Measurements from ENCODE around the gene RPP25. TPM values are rescaled to one million over a fixed set of nuclear protein-coding genes. Genes with fewer than 3 reads are reported as not detected.
"Not testable (repeated sequence)": the region's sequence is repeated elsewhere in the genome, so short reads cannot be mapped to it uniquely, and the experiment has no call there.

The RPP25 gene
- polyA plus RNA-seq, 1 donor (not counting 4 experiments of a cell fraction or from before 2014, with no cell fraction given) = 0.60 TPM

GRCh38 chr15:74917676-74918075, 38.9 kb downstream of the RPP25 start:
- no peaks in the 10 kb centered on the region for H3K79me2 ChIP-seq (ENCODE audit: control insufficient read depth, insufficient read depth, low read length)
- no peak overlapping the region for H3K4me3 ChIP-seq (ENCODE audit: control insufficient read depth in 2 of 3, extremely low read depth in 1 of 3, insufficient read depth in 2 of 3, low read depth in 1 of 3, low read length in 3 of 3)
- no peaks in the 10 kb centered on the region for H4K20me1 ChIP-seq (ENCODE audit: control insufficient read depth, extremely low read depth, insufficient read depth, low read length)
- H3K4me1 ChIP-seq (ENCODE audit: control insufficient read depth, extremely low read depth, insufficient read depth, low read length) = no peaks in the 10 kb centered on the region
- DNase-seq (ENCODE audit: low read depth, low spot score) = no peak
- no peak overlapping the region for H3K27ac ChIP-seq (ENCODE audit: control insufficient read depth, insufficient read depth, low read length)
- no peaks in the 10 kb centered on the region for H3K9me1 ChIP-seq (ENCODE audit: control insufficient read depth, extremely low read depth, insufficient read depth, low read length)
- peaks cover 24 to 25% of the 10 kb centered on the region in 2 experiments for H3K36me3 ChIP-seq (ENCODE audit: control insufficient read depth in 2 of 2, extremely low read depth in 1 of 2, insufficient read depth in 2 of 2, low read length in 2 of 2)
- no peaks in the 10 kb centered on the region for H3K27me3 ChIP-seq (ENCODE audit: control insufficient read depth, extremely low read depth, insufficient read depth, low read length)
- TF ChIP-seq EZH2 (IDR thresholded peaks at IDR 0.05; ENCODE audit: low read length) = no peak
- no peak for TF ChIP-seq CTCF (optimal IDR thresholded peaks at IDR 0.05 in 1 of 3, IDR thresholded peaks at IDR 0.05 in 1 of 3, conservative IDR thresholded peaks at IDR 0.05 in 1 of 3; ENCODE audit: extremely low read depth in 1 of 3, insufficient read depth in 2 of 3, low read length in 3 of 3)
- FAIRE-seq = no peak
- dilution Hi-C loops (cut with MboI; ENCODE audit: extremely low pct_ligation_motif_present, low sequenced_read_pairs) = no loop called here
- H2AFZ ChIP-seq (ENCODE audit: control insufficient read depth, low read length) = no peak overlapping the region
- no peaks in the 10 kb centered on the region for H3K9me3 ChIP-seq (ENCODE audit: control insufficient read depth, low read depth, low read length)
- H3K9ac ChIP-seq (ENCODE audit: control insufficient read depth, extremely low read depth, insufficient read depth, low read length) = no peak overlapping the region
- no peak overlapping the region for H3K4me2 ChIP-seq (ENCODE audit: control insufficient read depth, extremely low read depth, insufficient read depth, low read depth, low read length)

- H3K27ac ChIP-seq (ENCODE audit: control insufficient read depth, insufficient read depth, low read length); H3K4me1 ChIP-seq (ENCODE audit: control insufficient read depth, extremely low read depth, insufficient read depth, low read length); H3K79me2 ChIP-seq (ENCODE audit: control insufficient read depth, insufficient read depth, low read length); H3K9me3 ChIP-seq (ENCODE audit: control insufficient read depth, low read depth, low read length); FAIRE-seq; H3K9me1 ChIP-seq (ENCODE audit: control insufficient read depth, extremely low read depth, insufficient read depth, low read length); H3K4me2 ChIP-seq (ENCODE audit: control insufficient read depth, extremely low read depth, insufficient read depth, low read depth, low read length); H4K20me1 ChIP-seq (ENCODE audit: control insufficient read depth, extremely low read depth, insufficient read depth, low read length); DNase-seq (ENCODE audit: low read depth, low spot score); H3K4me3 ChIP-seq (ENCODE audit: control insufficient read depth in 2 of 3, extremely low read depth in 1 of 3, insufficient read depth in 2 of 3, low read depth in 1 of 3, low read length in 3 of 3); H3K9ac ChIP-seq (ENCODE audit: control insufficient read depth, extremely low read depth, insufficient read depth, low read length); H3K27me3 ChIP-seq (ENCODE audit: control insufficient read depth, extremely low read depth, insufficient read depth, low read length); H2AFZ ChIP-seq (ENCODE audit: control insufficient read depth, low read length); dilution Hi-C loops (cut with MboI; ENCODE audit: extremely low pct_ligation_motif_present, low sequenced_read_pairs): not testable (repeated sequence)
- peaks cover 15 to 32% of the 10 kb centered on the region in 2 experiments for H3K36me3 ChIP-seq (ENCODE audit: control insufficient read depth in 2 of 2, extremely low read depth in 1 of 2, insufficient read depth in 2 of 2, low read length in 2 of 2)
These were observed 42.8 kb downstream of the RPP25 start for GRCh38 chr15:74913799-74914198.

- no peak for TF ChIP-seq CTCF (optimal IDR thresholded peaks at IDR 0.05 in 1 of 3, IDR thresholded peaks at IDR 0.05 in 1 of 3, conservative IDR thresholded peaks at IDR 0.05 in 1 of 3; ENCODE audit: extremely low read depth in 1 of 3, insufficient read depth in 2 of 3, low read length in 3 of 3)
- TF ChIP-seq EZH2 (IDR thresholded peaks at IDR 0.05; ENCODE audit: low read length) = no peak
- H3K9me3 ChIP-seq (ENCODE audit: control insufficient read depth, low read depth, low read length) = no peaks in the 10 kb centered on the region
- H3K27ac ChIP-seq (ENCODE audit: control insufficient read depth, insufficient read depth, low read length) = no peak overlapping the region
- H3K27me3 ChIP-seq (ENCODE audit: control insufficient read depth, extremely low read depth, insufficient read depth, low read length) = no peaks in the 10 kb centered on the region
- FAIRE-seq (no peak), DNase-seq (ENCODE audit: low read depth, low spot score) (no peak)
- no peaks in the 10 kb centered on the region for H3K9me1 ChIP-seq (ENCODE audit: control insufficient read depth, extremely low read depth, insufficient read depth, low read length)
- H3K36me3 ChIP-seq (ENCODE audit: control insufficient read depth in 2 of 2, extremely low read depth in 1 of 2, insufficient read depth in 2 of 2, low read length in 2 of 2) = peaks cover 12 to 29% of the 10 kb centered on the region in 2 experiments
- H3K9ac ChIP-seq (ENCODE audit: control insufficient read depth, extremely low read depth, insufficient read depth, low read length) = no peak overlapping the region
- dilution Hi-C loops (cut with MboI; ENCODE audit: extremely low pct_ligation_motif_present, low sequenced_read_pairs) = no loop called here
- H3K4me2 ChIP-seq (ENCODE audit: control insufficient read depth, extremely low read depth, insufficient read depth, low read depth, low read length) = no peak overlapping the region
- H4K20me1 ChIP-seq (ENCODE audit: control insufficient read depth, extremely low read depth, insufficient read depth, low read length) = no peaks in the 10 kb centered on the region
- H2AFZ ChIP-seq (ENCODE audit: control insufficient read depth, low read length) = no peak overlapping the region
- no peaks in the 10 kb centered on the region for H3K79me2 ChIP-seq (ENCODE audit: control insufficient read depth, insufficient read depth, low read length)
- H3K4me1 ChIP-seq (ENCODE audit: control insufficient read depth, extremely low read depth, insufficient read depth, low read length) = no peaks in the 10 kb centered on the region
- no peak overlapping the region for H3K4me3 ChIP-seq (ENCODE audit: control insufficient read depth in 2 of 3, extremely low read depth in 1 of 3, insufficient read depth in 2 of 3, low read depth in 1 of 3, low read length in 3 of 3)
These were observed 43.5 kb downstream of the RPP25 start for GRCh38 chr15:74913041-74913440.

All from keratinocyte (primary cell).